ENCODE measurements around the gene ALDH9A1. TPM values are rescaled to one million over a fixed set of nuclear protein-coding genes. Genes with fewer than 3 reads are reported as not detected.
"Not testable (repeated sequence)": the region's sequence is repeated elsewhere in the genome, so short reads cannot be mapped to it uniquely, and the experiment has no call there.

Gene ALDH9A1
- total RNA-seq, 1 donor from 2014 or later = 101 TPM

DNA sequence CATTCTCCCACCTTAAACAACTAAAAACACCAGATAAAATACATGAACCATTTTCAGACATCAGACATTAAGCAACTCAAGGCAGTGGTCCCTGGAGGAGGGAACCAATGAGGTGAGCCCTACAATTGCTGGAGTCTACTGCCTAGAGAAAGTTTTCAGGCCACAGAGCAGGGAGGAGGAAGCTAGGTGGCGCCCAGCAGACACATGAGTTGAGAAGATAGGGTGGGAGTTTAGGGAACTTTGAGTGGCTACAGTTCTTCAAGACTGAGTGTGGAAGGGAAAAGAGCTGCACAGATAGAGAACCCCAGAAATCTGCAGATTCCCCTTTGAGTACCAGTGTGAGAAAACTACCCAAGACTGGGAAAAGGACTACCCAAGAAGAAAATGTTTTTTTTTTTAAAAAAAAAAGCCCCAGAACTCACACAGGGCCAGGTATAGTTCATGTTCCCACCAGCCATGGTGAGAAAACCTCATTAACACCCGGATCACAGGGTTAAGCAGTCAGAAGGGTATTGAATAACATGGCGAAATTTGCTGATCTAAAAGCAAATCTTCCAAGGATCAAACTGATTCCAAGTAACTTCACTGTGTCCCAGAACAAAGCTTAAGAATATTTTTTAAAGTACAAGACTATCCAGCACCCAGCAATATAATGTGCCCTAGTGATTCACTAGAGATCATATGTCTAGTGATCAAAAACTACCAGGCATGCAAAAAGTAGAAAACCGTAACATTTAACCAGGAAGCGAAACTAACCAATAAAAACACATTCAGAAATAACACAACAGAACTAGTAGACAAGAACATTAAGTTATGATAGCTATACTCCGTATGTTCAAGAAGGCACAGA, 12.0 kb downstream of the ALDH9A1 start:
- DNase-seq = no peak

DNA sequence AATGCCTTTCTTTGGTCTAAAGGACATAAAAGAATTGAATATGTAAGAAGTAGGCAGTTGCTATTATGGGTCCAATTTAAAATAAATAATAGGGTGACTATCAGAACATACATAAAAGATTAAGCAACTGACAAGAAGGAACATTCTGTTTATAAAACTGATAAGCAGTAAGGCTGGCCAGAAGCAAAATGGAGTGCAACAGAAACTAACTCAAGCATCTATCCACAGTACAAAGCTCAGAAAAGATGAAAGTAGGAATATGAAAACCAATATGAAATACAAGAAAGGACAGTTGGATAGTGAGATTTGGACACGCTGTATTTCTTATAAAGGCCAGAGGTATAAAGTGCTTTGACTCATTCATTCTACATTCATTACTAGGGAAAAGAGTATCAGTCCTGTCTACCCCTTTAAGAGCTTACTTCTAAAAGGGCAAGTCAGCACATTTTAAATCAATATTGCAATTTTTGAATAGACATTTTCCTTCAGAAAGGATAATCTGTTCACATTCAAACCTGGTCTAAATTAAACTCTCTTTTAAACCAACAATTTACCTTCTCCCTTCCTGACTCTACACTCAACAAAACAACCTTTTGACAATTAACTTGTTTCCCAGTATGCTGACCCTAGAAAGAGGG, 14.4 kb downstream of the ALDH9A1 start:
- no peak for DNase-seq

DNA sequence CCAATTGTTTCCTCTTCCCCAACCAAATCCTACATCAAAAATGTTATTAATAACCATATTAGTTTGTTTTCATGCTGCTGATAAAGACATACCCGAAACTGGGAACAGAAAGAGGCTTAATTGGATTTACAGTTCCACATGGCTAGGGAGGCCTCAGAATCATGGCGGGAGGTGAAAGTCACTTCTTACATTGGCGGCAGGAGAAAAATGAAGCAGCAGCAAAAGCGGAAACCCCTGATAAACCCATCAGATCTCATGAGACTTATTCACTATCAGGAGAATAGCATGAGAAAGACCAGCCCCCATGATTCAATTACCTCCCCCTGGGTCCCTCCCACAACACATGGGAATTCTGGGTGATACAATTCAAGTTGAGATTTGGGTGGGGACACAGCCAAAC, 17.6 kb downstream of the ALDH9A1 start:
- not testable (repeated sequence) for DNase-seq

DNA sequence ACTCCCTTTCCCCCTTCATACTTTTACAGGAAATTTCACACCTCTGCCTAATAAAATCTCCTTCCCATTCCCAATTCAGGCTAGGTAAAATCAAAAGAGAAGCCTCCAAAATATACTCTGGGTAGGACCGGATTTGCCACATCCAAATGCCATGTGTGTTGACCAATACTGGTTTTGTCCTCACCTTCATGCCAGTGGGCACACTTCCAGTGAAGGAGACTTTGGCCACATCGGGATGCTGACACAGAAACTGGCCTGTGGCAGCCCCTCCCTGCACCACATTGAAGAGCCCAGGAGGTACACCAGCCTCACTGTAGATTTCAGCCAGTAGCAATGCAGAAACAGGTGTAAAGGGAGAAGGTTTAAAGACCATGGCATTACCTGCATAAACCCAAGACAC, 18.1 kb downstream of the ALDH9A1 start:
- no peak for DNase-seq

DNA sequence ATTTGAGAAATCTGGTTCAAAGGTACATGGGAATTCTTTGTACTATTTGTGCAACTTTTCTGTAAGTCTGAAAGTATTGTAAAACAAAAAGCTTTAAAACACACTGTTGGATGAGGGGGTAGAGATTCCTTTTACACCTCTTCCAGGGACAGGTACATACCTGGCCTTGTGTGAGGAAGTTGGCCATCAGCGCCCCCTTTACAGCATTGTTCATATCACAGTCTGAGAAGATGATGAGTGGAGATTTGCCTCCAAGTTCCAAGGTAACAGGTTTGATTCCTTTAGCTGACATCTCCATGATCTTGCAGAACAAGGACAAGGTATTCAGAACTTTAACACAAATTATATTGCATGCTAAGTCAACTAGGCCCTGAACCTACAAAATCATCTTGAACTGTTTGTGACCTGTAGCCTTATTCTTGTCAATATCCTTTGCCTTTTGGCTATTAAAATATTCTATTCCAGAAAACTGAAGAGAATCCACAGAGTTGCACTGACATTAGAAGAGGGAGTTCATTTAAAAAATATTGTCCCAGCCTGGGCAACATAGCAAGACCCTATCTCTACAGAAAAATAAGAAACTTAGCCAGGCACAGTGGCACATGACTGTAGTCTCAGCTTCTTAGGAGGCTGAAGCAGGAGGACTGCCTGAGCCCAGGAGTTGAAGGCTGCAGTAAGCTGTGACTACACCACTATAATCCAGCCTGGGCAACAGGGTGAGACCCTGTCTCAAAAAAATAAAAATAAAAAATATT, 18.9 kb downstream of the ALDH9A1 start:
- DNase-seq = no peak

DNA sequence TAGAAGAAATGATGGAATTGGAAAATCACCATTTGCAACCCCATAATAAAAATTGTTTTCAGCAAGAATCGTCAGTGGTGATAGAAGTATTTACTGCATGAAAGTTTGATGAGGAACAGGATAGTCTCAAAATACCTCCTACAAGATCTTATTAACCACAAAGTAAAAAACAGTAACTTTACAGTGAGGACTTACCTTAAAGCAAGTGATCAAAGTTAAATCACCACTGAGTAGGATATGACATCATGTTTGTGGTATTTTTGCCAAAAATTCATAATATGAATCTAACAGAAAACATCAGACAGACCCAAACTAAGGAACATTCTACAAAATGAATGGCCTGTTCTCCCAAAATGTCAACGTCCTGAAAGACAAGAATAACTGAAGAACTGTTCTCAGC, 19.9 kb downstream of the ALDH9A1 start:
- DNase-seq = no peak

DNA sequence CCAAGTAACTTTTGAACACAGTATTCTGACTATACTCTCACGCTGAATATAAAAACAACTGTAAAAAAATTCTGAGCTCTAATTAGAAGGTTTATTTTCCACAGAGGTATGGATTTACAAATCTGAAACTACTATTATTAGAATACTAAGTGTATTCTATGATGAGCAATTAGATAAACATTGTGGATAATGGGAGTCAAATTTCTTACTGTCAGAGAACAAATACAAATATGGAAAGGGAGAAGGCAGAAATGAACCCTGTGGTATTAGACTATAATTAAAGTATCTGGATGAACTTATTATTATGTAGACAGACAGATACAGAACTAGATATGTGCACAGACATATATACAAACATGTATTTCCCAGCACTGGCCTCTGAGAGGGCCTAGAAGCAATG, 22.6 kb downstream of the ALDH9A1 start:
- no peak for DNase-seq

DNA sequence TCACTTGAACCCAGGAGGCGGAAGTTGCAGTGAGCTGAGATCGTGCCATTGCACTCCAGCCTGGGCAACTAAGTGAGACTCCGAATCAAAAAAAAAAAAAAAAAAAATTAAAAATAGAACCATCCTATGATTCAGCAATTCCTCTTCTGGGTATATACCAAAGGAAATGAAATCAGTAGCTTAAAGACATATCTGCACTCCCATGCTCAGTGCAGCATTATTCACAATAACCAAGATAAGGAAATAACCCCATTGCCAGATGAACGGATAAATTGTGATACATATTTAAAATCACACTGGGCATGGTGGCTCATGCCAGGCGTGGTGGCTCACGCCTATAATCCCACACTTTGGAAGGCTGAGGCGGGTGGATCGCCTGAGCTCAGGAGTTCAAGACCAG, 23.8 kb downstream of the ALDH9A1 start:
- no peak for DNase-seq

DNA sequence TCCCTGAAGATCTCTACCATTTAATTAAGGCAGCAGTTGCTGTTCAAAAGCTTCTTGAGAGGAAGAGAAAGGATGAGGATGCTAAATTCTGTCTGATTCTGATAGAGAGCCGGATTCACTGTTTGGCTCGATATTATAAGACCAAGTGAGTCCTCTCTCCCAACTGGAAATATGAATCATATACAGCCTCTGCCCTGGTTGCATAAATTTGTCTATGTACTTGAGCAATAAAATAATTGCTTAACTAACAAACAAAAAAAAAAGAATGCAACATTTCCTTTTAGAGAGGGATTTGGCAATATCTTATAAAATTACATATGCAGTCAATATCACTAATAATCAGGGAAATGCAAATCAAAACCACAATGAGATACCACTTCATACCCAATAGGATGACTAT, 26.8 kb downstream of the ALDH9A1 start:
- no peak for DNase-seq

DNA sequence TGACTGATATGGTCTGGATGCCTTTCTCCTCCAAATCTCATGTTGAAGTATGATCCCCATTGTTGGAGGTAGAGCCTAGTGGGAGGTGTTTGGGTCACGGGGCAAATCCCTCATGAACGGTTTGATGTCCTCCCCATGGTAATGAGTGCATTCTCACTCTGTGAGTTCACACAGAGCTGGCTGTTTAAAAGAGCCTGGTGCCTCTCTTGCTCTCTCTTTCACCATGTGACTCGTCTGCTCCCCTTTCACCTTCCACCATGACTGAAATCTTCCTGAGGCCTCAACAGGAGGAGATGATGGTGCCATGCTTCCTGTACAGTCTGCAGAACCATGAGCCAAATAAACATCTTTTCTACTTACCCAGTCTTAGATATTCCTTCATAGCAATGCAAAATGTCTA, 30.2 kb downstream of the ALDH9A1 start:
- DNase-seq = no peak

DNA sequence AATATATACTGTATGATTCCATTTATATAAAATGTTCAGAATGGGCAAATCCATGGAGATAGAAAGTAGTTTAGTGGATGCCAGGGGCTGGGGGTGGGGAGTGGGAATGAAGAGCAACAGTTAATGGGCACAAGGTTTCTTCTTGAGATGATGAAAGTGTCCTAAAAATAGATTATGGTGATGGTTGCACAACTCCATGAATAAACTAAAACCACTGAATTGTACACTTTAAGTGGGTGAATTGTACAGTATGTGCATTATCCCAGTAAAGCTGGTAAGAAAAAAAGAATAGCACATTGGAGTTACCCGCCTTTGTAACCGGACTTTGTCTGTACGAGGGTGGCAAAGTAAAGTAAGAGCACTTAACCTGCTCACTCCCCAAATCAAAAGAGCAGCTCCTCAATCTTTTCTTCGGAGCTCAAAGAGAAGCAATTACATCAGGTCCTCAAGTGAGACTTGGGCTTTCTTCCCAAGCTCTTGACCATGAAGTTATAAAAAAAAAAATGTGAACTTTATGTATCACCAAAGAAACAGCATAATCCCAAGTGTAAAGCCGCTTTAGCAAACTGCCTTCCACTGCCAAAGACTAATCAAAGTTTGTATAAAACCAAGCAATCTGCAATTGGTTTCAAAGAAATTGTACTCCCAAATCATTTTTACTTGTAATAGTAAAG, 32.1 kb downstream of the ALDH9A1 start:
- no peak for DNase-seq

DNA sequence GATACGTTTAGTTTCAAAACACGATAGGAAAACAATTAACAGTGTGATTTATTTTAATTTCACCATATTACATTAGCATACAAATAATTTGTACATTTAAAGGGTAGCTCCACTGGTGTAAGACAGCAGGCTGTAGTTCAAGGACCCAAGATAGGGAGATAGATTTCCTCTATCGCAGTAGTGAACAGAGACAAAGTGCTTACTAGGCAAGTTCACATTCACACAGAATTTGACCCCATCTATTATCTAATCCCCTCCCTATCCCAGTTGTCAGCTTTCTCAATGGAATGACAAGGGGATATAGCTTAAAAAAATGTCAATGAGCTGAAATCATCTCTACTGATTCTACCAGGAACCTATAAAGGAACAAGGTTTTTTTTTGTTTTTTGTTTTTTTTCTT, 36.2 kb downstream of the ALDH9A1 start:
- DNase-seq = no peak

DNA sequence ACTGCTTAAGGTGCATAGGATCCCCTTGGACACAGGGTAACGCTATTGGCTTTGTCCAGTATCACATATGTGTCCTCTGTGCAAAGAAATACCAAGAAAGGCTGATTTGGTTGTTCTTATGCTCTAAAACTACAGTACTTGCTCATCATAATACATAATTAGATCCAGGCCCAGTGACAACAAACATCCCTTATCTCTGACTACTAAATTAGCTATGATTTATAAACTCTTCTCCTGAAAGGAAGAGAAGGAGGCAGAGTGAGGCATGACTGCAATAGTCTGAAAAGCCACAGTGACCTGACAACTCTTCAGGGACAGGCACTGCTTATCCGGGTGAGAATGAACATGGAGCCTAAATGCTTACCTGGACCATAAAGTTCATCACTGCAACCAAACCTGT, 36.7 kb downstream of the ALDH9A1 start:
- no peak for DNase-seq

DNA sequence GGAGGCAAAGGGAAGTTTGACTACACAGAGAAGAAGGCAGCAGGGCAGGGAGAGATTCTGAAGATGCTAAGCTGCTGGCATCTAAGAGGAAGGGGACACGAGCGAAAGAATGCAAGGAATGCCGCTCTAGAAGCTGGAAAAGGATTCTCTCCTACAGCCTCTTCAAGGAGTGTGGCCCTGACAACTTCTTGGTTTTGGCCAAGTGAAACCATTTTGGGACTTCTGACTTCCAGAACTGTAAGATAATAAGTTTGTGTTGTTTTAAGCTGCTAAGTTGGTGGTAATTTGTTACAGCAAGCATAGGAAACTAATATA, 38.8 kb downstream of the ALDH9A1 start:
- DNase-seq = no peak

DNA sequence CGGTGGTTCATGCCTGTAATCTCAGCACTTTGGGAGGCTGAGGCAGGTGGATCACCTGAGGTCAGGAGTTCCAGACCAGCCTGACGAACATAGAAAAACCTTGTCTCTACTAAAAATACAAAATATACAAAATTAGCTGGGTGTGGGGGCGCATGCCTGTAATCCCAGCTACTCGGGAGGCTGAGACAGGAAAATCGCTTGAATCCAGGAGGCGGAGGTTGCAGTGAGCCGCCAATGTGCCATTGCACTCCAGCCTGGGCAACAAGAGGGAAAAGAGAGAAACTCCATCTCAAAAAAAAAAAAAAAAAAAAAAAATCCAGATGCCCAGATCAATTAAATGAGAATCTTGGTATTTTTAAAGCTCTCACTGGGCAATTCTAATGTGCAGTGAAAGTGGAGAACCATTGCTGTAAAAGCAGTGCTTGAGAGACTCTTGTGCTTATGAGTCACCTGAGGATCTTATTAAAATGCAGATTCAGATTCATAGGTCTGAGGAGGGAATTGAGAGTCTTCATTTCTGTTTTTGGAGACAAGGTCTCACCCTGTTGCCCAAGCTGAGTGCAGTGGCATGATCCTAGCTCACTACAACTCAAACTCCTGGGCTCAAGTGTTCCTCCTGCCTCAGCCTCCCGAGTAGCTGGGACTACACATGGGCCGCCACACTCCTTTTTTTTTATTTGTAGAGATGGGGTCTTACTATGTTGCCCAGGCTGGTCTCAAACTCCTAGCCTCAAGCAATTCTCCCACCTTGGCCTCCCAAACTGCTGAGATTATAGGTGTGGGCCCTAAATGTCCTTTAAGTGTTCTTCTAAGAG, 39.4 kb downstream of the ALDH9A1 start:
- not testable (repeated sequence) for DNase-seq

DNA sequence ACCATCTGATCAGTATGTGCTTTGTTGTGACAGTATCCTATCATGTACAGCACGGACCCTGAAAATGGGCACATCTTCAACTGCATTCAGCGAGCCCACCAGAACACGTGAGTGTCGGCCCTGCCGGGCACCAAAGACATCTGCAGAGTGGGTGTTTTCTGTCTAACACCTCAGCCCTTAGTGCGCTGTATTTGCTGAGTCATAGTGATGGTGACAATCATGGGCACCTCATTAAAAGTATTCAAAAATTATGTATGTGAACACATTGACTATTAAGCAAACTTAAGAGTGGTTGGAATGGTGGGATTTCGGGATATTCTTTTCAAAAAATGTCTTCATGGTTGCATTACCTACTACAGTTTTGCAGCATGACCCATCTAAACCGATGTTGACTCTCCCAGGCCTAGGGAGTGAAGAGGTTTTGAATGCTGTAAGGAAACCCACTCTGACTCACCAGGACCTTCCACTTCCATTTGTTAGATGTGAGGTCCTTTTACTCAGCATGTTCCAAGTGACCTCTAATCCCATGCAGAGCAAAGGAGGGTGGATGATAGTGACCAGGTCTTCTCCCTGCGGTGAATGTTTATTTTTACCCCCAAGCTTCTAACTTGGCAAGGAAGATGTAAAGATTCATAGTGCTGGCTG, 47.3 kb downstream of the ALDH9A1 start:
- no peak for DNase-seq

DNA sequence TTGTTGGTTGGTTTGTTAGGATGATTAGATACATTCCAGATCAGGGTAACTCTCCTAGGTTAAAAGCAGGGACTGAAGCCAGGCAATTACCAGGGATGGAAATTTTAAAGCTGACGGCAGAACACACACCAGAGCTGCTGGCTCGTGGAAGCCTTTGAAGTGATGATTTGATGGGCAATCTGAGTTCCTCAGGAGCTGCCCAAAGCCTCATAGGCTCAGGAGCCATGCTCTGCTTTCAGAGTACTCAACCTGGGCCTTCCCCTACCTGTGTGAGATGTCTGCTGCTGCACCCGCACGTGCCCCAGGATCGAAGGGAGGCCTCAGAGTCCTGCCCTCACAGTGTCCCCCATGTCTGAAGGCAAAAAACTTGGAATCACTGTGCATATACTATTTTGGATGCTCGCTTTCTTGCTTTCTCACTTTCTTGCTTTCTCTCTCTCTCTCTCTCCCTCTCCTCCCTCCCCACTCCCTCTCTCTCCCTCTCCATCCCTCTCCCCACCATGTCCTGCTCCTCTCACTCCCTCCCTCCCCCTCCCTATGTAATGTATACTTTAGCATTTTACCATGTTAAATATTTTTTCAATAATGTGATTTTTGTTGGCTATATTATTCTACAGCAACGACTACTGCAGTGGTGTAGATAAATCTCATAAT, 49.3 kb downstream of the ALDH9A1 start:
- DNase-seq = no peak

DNA sequence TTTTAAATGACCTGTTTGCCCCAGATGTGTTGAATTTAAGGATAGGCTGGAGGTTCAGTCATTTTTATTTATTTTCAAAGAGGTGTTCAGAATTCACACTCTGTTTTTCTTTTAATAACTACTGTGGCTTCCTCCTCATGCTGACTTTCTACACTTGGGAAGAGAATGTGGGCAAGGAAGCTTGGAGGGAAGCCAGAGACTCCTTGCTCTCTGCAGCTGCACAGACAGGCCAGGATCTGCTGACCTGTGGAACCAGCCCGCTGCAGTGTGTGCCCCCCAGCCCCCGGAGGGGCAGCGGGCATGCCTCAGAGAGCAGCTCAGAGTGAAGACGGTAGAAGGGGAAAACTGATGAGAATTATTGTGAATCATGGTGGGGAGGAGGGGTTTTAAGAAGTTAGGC, 50.4 kb downstream of the ALDH9A1 start:
- DNase-seq = no peak

DNA sequence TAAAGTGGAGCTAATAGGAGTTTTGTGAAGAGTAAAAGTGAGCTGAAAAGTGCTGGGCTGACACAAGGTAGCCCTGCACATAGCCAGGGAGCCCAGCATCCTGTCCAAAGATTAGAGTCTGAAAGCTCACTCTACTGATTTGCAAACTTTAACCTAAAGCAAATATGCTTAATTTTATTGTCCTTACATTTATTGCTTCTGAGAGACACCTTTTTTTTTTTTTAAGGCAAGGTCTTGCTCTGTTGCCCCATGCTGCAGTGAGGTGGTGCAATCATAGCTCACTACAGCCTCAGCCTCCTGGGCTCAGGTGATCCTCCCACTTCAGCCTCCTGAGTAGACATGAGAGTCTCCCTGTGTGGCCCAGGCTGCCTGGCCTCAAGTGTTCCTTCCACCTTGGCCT, 50.8 kb downstream of the ALDH9A1 start:
- no peak for DNase-seq

DNA sequence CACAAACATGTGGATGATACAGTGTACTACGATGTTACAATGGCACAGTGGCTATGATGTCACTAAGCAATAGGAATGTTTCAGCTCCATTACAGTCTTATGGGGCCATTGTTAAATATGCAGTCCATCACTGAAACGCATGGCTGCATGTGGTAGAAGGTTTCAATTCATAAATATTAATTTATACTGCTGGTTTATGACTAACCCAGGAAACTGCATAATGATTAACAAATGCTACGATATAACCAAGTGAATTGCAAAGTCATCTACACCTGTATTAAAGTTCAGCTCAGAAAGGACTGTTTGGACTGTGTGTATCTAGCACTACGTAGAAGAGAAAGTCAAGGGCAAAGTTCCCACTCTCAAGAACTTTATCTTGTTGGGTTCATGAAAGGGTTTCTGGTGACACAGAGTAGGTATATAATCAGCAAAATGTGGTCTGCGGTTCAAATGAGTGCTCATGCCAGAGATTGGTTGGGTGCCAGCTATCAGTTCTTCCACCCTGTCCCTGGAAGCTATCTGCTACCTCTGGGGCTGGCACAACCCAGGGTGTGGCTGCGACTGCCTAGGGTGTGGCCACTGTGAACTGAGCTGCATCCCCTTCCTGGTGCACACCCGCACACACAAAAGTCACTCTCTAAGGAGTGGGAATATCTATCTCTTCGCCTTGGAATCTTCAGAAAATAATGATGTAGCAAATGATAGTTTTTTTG, 52.6 kb downstream of the ALDH9A1 start:
- no peak for DNase-seq
